Retina (tissue), 1 donor: ENCODE measurements around the gene WDPCP.
"Not testable (repeated sequence)": the region's sequence is repeated elsewhere in the genome, so short reads cannot be mapped to it uniquely, and the experiment has no call there.

ENCODE experiments used
- DNase-seq: peaks from one replicate; pipeline ENCODE4 v3.0.0-alpha.2; 2016

Gene WDPCP

GRCh38 chr2:63589148-63589958 is 1.1 kb upstream of the WDPCP start:
- no peak for DNase-seq

DNA sequence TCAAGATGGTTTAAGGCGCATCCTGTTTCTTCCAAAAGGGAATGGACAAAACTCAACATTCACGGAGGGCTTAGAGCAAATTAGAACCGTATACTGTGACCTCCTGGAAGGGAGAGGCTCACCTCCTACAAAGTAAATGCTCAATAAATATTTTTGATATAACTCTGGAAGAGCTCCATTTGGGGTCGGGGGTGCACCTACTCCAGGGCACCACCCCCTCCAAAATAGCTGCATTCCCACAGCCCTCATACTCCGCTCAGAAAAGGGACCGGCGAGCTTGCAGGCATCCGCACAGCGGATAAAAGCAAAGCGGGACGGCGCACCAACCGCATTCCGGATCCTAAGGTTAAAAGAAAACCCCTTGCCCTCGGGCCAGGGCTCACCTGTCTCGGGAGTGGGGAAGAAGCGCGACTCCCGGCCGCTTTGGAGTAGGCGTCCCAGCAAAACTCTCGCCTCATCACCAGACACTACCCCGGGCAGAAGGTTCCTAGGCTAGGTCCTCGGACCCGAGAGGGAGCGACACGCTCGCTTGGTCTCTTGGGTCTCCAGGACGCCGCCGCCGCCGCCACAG is 378 bp downstream of the WDPCP start:
- DNase-seq = no peak

- no peak for DNase-seq
Observed at GRCh38 chr2:63582873-63583272, 5.4 kb downstream of the WDPCP start.

DNA sequence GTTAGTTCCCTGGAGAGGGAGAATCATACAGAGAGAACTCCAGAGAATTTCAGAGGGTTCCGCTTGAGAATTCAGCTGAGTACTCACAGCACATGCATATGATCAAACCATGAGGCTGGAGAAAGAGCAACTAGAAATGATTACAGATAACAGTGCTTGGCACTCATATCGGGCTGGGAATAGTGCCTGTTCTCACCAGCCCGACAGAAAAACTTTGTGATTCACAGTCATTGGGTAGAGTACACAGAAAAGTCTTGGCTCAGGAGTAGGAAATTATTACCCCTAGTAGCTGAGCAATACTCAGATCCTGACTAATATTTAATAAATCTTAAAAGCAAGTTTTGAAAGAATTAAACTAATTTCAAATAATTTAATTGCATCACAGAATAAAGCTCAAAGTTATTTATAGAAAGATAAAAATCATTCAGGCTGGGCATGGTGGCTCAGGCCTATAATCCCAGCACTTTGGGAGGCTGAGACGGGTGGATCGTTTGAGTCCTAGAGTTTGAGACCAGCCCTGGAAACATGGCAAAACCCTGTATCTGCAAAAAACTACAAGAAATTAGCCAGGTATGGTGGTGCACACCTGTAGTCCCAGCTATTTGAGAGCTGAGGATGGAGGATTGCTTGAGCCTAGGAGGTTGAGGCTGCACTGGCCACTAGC is 6.8 kb downstream of the WDPCP start:
- no peak for DNase-seq

DNA sequence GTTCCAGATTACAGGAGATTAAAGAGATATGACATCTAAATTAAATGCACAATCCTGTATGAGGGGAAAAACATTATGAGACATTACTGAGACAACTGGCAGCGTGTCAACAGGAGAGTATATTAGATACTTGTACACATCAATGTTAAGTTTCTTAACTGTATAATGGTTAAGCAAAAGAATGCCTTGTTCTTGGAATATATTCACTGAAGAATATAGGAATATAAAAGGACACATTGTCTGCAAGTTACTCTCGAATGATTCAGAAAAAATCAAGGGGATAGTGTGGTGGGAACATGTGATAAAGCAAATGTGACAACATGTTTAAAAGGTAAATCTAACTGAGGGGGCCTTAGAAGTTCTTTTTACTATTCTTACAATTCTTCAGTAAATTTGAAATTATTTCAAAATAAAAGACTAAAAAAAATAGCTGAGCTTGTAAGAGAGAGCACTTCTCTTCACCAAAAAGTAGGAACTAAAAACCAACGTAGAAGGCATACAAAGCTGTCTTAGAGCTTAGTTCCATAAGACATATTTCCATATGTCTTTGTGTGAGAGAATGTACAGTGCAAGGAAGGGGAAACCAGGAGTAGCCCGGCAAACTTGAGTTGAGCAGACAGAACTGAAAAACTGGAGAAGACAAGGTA is 7.5 kb downstream of the WDPCP start:
- no peak for DNase-seq

DNA sequence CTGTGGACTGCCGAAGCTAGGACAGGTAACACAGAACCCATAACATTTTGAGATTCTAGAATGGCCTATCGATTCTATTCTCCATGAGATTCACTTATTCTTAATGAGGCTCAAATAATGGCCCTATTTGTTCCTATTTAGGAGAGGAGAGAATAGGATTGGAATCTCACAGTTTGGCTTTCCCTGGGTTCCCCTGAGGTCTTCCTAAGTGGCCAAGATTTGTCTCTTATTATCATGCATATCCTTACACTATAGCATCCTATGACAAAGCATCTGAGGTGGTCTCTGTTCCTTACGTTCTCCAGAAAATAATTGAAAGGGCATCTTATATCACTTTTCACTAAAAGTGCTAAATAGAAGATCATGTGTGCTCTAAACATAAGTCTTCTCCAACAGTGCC is 9.5 kb downstream of the WDPCP start:
- no peak for DNase-seq

- no peak for DNase-seq
Observed at GRCh38 chr2:63576546-63576945, 11.7 kb downstream of the WDPCP start.

GRCh38 chr2:63573726-63574345 is 14.4 kb downstream of the WDPCP start:
- DNase-seq = not testable (repeated sequence)

GRCh38 chr2:63573026-63573425 is 15.3 kb downstream of the WDPCP start:
- not testable (repeated sequence) for DNase-seq

- DNase-seq = no peak
Observed at GRCh38 chr2:63572001-63572400, 16.3 kb downstream of the WDPCP start.

- DNase-seq = no peak
Observed at GRCh38 chr2:63571291-63571690, 17.0 kb downstream of the WDPCP start.

- DNase-seq = no peak
Observed at GRCh38 chr2:63569740-63570139, 18.5 kb downstream of the WDPCP start.

DNA sequence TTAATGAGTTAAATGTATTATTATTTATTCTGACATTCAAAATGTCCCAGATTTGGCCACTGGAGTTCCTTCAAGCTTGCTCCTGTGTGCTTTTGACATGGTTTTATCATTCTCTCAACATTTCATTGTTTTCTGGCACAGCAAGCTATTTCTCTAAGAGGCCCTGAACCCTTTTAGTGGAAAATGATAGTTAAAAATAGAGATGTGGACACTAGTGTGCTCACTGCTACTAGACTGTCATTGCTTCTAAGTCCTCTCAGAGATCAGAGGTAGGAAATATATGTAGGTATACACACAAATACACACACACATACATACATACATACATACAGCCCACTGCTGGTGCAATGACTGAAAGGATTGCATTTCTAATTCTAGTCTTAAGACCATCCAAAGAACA is 25.5 kb downstream of the WDPCP start:
- DNase-seq = no peak

DNA sequence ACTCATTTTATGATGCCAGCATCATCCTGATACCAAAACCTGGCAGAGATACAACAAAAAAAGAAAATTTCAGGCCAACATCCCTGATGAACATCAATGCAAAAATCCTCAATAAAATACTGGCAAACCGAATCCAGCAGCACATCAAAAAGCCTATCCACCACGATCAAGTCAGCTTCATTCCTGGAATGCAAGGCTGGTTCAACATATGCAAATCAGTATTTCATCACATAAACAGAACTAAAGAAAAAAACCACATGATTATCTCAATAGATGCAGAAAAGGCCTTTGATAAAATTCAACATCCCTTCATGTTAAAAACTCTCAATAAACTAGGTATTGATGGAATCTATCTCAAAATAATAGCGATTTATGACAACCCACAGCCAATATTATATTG is 29.4 kb downstream of the WDPCP start:
- not testable (repeated sequence) for DNase-seq

GRCh38 chr2:63557819-63558218 is 30.5 kb downstream of the WDPCP start:
- not testable (repeated sequence) for DNase-seq

DNA sequence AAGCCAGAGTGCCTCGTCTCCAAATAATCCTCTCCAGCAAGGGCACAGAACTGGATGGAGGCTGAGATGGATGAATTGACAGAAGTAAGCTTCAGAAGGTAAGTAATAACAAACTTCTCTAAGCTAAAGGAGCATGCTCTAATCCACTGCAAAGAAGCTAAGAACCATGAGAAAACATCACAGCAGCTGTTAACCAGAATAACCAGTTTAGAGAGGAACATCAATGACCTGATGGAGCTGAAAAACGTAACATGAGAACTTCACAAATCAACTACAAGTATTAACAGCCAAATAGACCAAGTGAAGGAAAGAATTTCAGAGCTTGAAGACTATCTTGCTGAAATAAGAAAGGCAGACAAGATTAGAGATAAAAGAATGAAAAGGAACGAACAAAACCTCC is 32.3 kb downstream of the WDPCP start:
- DNase-seq = no peak

GRCh38 chr2:63555299-63555698 is 33.0 kb downstream of the WDPCP start:
- no peak for DNase-seq

- no peak for DNase-seq
Observed at GRCh38 chr2:63553049-63553448, 35.2 kb downstream of the WDPCP start.

- DNase-seq = no peak
Observed at GRCh38 chr2:63545023-63545422, 43.3 kb downstream of the WDPCP start.

DNA sequence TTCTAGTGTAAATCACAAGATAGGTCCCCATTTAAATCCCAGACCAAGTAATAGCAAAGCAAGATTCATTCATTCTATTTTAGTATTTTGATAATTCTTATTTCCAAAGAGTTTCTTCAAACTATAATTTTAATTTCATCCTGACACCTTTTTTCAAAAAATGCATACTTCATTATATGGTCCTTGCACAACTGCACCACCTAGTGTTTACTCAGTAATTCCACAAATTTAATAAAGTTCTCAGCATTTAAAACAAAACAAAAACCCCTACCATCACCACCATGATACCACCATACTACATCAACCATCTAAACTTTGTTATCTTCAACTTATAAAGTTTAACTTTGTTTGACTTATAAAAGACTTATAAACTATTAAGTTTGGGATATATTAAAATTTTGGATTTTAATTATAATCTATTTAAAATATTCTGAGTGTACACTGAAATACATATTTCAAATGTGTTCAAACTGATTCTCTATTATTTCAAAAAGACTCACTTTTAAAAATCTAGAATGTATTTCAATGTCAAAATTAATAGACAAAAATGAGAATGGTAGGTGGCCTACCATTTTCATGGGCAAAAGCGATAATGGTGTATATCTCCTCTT is 44.2 kb downstream of the WDPCP start:
- no peak for DNase-seq

DNA sequence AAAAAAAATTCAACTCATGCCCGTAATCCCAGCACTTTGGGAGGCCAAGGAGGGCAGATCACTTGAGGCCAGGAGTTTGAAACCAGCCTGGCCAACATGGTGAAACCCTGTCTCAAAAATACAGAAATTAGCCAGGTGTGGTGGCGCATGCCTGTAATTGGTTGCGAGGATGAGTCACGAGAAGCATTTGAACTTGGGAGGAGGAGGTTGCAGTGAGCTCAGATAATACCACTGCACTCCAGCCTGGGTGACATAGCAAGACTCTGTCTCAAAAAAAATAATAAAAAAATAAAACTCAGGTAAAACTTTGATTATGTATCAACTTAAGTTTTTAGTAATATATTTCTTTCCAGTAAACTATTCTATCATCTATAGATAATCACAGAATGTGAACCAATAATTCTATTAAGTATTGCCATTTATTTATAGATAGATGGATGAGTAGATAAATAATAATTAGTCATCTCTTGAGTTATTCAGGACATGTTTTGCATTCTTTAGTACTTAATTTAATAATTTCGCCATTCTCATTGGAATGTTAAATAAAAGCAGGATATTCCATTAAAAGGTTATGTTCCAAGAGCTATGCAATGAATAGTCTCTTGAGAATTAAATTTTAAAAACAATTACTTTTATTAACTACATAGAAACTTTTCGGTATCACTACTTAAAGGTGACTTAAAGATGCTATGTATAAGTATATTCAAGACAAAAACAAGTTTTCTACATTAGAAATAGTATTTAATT is 48.7 kb downstream of the WDPCP start:
- DNase-seq = no peak

DNA sequence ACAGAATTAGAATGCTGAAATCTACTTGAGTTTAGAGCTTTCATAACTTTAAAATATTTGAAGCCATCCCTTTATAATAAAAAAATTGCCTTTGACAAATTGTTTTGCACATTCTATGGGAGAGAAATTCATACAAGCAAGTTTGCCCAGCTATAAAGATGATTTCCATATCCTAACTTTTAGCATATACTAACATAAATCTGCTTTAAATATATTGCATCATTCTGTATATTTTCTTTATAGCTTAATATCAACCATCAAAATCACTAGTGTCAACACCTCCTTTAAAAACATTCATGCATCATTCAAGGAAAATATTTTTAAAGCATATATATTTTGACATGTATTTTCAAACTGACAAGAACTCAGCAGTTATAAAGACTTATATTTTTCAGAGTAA is 49.9 kb downstream of the WDPCP start:
- no peak for DNase-seq
